HepG2 (cell line): ENCODE data around the gene GDPGP1.

Source experiments
- ATF7 ChIP-seq, 2 experiments: fragments of 450-650 bp in 1 of 2; sonication (generic) in 1 of 2; formaldehyde crosslinking in 1 of 2; IDR thresholded peaks; 2 replicates each; pipeline versions ENCODE4 v1.4.0 to v1.6.1; 2016 to 2020; ENCODE audit warnings: antibody characterized with exemption in 1 of 2, mild to moderate bottlenecking in 1 of 2, missing genetic modification reagents in 1 of 2
- CHCHD3 ChIP-seq: sonication (generic); formaldehyde crosslinking; IDR thresholded peaks from 2 replicates; pipeline ENCODE4 v1.8.0; 2022; ENCODE audit warnings: mild to moderate bottlenecking, missing genetic modification reagents, moderate library complexity
- CREM ChIP-seq, 2 experiments: sonication (generic) in 1 of 2; formaldehyde crosslinking in 1 of 2; IDR thresholded peaks; 2 replicates each; pipeline versions ENCODE4 v1.4.0 to v1.6.1; 2016 to 2020; ENCODE audit warnings: antibody characterized with exemption in 1 of 2, mild to moderate bottlenecking in 1 of 2, missing genetic modification reagents in 1 of 2
- ISX ChIP-seq: sonication (generic); formaldehyde crosslinking; conservative IDR thresholded peaks from 2 replicates; pipeline ENCODE4 v1.5.0; 2020; ENCODE audit warnings: missing genetic modification reagents
- MYNN ChIP-seq: sonication (generic); formaldehyde crosslinking; IDR thresholded peaks from 2 replicates; pipeline ENCODE4 v1.4.0; 2020; ENCODE audit warnings: mild to moderate bottlenecking, low read depth, missing genetic modification reagents
- NPAS2 ChIP-seq: sonication (generic); formaldehyde crosslinking; IDR thresholded peaks from 2 replicates; pipeline ENCODE4 v1.8.0; 2022; ENCODE audit warnings: mild to moderate bottlenecking, missing genetic modification reagents, borderline replicate concordance
- RXRA ChIP-seq: sonication (generic); formaldehyde crosslinking; IDR thresholded peaks from 2 replicates; pipeline ENCODE4 v1.5.1; 2020; ENCODE audit warnings: missing genetic modification reagents
- SIN3A ChIP-seq: IDR thresholded peaks from 2 replicates; pipeline ENCODE4 v1.6.1; 2011; ENCODE audit warnings: low read depth, mild to moderate bottlenecking, control low read depth, low read length, borderline replicate concordance
- SIN3B ChIP-seq: fragments of 150-350 bp; IDR thresholded peaks from 2 replicates; pipeline ENCODE4 v1.6.1; 2014; ENCODE audit warnings: low read length
- TAF1 ChIP-seq: sonication (generic); formaldehyde crosslinking; IDR thresholded peaks from 2 replicates; pipeline ENCODE4 v1.4.0; 2020; ENCODE audit warnings: missing genetic modification reagents
- U2AF1 ChIP-seq: fragments of 200-400 bp; formaldehyde crosslinking; optimal IDR thresholded peaks from 2 replicates; pipeline ENCODE3; 2017; ENCODE audit warnings: mild to moderate bottlenecking, low read depth, low read length
- TF ChIP-seq, protein P1 (sequence below): sonication (generic); formaldehyde crosslinking; IDR thresholded peaks from 2 replicates; pipeline ENCODE4 v1.4.0; 2020; ENCODE audit warnings: missing genetic modification reagents
- TF ChIP-seq, protein P2 (sequence below): IDR thresholded peaks from 2 replicates; pipeline ENCODE4 v1.6.1; 2016
- TF ChIP-seq, protein P3 (sequence below), 2 experiments: sonication (generic) in 1 of 2; formaldehyde crosslinking in 1 of 2; IDR thresholded peaks; 2 replicates each; pipeline versions ENCODE4 v1.5.1 to v1.6.1; 2011 to 2020; ENCODE audit warnings: borderline replicate concordance in 1 of 2, low read depth in 1 of 2, low read length in 1 of 2, mild to moderate bottlenecking in 1 of 2, missing genetic modification reagents in 1 of 2, moderate library complexity in 1 of 2

DNA sequence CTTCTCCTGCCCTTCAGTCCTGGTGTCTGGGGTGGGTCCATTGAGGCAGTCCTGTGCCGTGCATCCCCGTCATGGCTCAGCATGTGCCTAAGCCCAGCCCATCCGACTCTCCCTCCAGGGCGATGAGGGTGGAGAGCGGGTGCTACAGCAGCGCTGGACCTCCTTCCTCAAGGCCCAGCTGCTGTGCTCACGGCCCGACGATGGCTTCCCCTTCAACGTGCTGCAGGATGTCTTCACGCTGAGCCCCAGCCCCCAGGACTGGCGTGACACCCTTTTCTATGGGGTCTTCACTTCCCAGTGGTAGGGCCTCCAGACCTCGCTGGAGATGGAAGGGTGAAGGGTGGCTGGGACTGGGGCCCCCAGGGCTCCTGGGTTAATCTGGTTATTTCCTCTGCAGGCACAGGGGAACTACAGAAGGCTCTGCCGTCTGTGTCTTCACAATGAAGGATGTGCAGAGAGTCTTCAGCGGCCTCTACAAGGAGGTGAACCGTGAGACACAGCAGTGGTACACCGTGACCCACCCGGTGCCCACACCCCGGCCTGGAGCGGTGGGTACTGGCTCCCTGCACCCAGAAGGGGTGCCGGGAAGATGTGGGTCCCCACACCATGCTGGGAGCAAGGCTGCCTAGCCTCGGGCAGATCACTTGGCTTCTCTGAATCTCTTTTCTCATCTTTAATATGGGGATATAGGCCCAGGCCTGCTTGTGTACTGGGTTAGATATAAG is 10.4 kb upstream of the GDPGP1 start:
- TF ChIP-seq, protein P1, sequence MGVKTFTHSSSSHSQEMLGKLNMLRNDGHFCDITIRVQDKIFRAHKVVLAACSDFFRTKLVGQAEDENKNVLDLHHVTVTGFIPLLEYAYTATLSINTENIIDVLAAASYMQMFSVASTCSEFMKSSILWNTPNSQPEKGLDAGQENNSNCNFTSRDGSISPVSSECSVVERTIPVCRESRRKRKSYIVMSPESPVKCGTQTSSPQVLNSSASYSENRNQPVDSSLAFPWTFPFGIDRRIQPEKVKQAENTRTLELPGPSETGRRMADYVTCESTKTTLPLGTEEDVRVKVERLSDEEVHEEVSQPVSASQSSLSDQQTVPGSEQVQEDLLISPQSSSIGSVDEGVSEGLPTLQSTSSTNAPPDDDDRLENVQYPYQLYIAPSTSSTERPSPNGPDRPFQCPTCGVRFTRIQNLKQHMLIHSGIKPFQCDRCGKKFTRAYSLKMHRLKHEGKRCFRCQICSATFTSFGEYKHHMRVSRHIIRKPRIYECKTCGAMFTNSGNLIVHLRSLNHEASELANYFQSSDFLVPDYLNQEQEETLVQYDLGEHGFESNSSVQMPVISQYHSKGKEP (CRISPR knock-in tag) = no peak
- TF ChIP-seq ISX (CRISPR knock-in tag) = no peak
- TF ChIP-seq U2AF1 = no peak
- no peak for TF ChIP-seq RXRA (CRISPR knock-in tag)
- TF ChIP-seq NPAS2 (CRISPR knock-in tag) = no peak
- TF ChIP-seq, protein P2, sequence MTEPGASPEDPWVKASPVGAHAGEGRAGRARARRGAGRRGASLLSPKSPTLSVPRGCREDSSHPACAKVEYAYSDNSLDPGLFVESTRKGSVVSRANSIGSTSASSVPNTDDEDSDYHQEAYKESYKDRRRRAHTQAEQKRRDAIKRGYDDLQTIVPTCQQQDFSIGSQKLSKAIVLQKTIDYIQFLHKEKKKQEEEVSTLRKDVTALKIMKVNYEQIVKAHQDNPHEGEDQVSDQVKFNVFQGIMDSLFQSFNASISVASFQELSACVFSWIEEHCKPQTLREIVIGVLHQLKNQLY (CRISPR knock-in tag) = no peak
- TF ChIP-seq CHCHD3 (CRISPR knock-in tag) = no peak
- TF ChIP-seq SIN3B = no peak
- TF ChIP-seq CREM (IDR thresholded peaks at IDR 0.05) = no peak
- no peak for TF ChIP-seq CREM (CRISPR knock-in tag; IDR thresholded peaks at IDR 0.05)
- TF ChIP-seq TAF1 (CRISPR knock-in tag) = no peak
- no peak for TF ChIP-seq MYNN
- no peak for TF ChIP-seq ATF7 (IDR thresholded peaks at IDR 0.05)
- no peak for TF ChIP-seq ATF7 (CRISPR knock-in tag; IDR thresholded peaks at IDR 0.05)
- TF ChIP-seq, protein P3, sequence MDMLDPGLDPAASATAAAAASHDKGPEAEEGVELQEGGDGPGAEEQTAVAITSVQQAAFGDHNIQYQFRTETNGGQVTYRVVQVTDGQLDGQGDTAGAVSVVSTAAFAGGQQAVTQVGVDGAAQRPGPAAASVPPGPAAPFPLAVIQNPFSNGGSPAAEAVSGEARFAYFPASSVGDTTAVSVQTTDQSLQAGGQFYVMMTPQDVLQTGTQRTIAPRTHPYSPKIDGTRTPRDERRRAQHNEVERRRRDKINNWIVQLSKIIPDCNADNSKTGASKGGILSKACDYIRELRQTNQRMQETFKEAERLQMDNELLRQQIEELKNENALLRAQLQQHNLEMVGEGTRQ (IDR thresholded peaks at IDR 0.05; ENCODE audit: low read depth, low read length) = no peak
- TF ChIP-seq, protein P3 (CRISPR knock-in tag; IDR thresholded peaks at IDR 0.05; ENCODE audit: borderline replicate concordance) = no peak
- no peak for TF ChIP-seq SIN3A
